Measurements from ENCODE around the gene IGF2R.

Gene IGF2R

DNA sequence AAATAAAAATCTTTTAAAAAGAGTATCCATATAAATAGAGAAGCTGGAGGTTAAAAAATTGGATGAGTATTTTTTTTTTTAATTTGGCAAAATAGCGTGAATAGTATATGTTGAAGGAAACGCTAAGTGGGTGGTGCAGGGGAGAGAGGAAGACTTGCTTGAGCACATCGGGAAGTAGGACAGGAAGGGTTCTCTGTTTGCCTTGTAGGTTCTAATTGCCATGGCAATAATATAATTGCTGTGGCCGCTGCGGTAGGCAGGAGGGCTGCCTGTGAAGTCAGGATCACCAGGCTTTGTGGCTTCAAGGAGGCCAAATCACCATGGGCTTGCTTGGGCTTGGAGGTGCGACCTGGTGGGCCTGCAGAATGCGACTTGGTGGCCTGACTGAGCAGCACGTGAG is 35.1 kb downstream of the IGF2R start:
- no peaks in the 10 kb centered on the region for H3K4me1 ChIP-seq (ENCODE audit: control insufficient read depth, insufficient read depth, low read length)
- peaks cover 6% of the 10 kb centered on the region for H3K36me3 ChIP-seq (ENCODE audit: control insufficient read depth, insufficient read depth, low read length)
- no peaks in the 10 kb centered on the region for H3K9me3 ChIP-seq (ENCODE audit: control insufficient read depth, insufficient read depth, low read length)
- H3K27me3 ChIP-seq (ENCODE audit: control insufficient read depth, insufficient read depth, low read length): no peaks in the 10 kb centered on the region
- H3K4me3 ChIP-seq (ENCODE audit: low read depth, low read length): no peak overlapping the region
- no peak overlapping the region for H3K9ac ChIP-seq (ENCODE audit: low read depth, low read length)

DNA sequence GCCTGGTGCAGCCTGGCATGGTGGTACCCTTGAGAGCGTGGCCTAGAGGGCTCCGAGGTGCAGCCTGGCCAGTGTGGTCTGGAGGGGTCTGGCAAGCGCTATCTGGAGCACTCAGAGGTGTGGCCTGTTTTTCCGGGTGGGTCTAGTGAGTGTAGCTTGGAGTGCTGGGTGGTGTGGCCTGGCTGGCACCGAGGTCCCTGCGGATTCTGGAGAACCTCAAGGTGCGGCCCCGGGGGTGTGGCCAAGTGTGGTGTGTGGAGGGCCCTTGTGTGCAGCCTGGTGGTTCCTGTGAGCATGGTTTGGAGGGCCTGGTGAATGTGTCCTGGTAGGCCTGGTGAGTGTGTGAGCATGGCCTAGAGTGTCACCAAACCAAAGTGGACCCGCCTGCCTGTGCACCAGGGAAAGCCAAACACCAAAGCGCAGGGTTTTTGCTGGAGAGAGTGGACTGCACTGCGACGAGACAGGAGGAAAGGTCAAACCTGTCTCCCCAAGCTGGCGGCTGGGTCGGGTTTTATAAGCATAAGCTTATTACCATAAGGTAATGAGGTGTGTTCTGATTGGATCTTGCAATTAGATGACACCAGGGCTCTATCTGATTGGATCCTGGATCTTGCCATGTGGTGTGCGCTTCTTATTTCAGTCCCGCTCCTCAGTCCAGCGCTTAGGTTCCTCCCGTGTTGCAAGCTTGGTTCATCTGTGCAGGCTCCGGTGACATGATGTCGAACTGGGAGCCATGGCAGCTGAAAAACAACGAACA is 35.7 kb downstream of the IGF2R start:
- H3K4me3 ChIP-seq (ENCODE audit: low read depth, low read length): no peak overlapping the region
- no peak overlapping the region for H3K9ac ChIP-seq (ENCODE audit: low read depth, low read length)
- peaks cover 6% of the 10 kb centered on the region for H3K36me3 ChIP-seq (ENCODE audit: control insufficient read depth, insufficient read depth, low read length)
- H3K27me3 ChIP-seq (ENCODE audit: control insufficient read depth, insufficient read depth, low read length): no peaks in the 10 kb centered on the region
- H3K9me3 ChIP-seq (ENCODE audit: control insufficient read depth, insufficient read depth, low read length): no peaks in the 10 kb centered on the region
- no peaks in the 10 kb centered on the region for H3K4me1 ChIP-seq (ENCODE audit: control insufficient read depth, insufficient read depth, low read length)

DNA sequence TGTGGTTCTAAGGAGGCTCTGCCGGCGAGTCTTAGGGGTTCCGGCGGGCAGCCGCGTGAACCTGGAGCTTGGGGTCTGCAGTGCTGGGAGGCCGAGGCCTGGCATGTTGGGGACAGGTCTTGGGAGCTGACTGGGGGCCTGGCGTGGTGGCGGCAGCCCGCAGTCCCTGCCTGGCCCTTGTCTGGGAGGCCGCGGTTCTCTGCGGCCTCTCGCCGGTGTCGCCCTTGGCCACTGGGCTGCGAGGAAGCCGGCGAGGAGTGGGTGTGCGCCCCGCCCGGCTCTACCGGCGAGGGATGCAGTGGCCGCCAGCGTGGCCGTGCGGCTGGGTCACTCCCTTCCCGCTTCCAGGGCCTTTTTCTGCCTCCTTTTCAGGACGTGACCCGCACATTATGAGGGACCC is 36.3 kb downstream of the IGF2R start:
- no peak overlapping the region for H3K9ac ChIP-seq (ENCODE audit: low read depth, low read length)
- no peaks in the 10 kb centered on the region for H3K4me1 ChIP-seq (ENCODE audit: control insufficient read depth, insufficient read depth, low read length)
- H3K36me3 ChIP-seq (ENCODE audit: control insufficient read depth, insufficient read depth, low read length): peaks cover 6% of the 10 kb centered on the region
- no peaks in the 10 kb centered on the region for H3K27me3 ChIP-seq (ENCODE audit: control insufficient read depth, insufficient read depth, low read length)
- H3K9me3 ChIP-seq (ENCODE audit: control insufficient read depth, insufficient read depth, low read length): no peaks in the 10 kb centered on the region
- no peak overlapping the region for H3K4me3 ChIP-seq (ENCODE audit: low read depth, low read length)

DNA sequence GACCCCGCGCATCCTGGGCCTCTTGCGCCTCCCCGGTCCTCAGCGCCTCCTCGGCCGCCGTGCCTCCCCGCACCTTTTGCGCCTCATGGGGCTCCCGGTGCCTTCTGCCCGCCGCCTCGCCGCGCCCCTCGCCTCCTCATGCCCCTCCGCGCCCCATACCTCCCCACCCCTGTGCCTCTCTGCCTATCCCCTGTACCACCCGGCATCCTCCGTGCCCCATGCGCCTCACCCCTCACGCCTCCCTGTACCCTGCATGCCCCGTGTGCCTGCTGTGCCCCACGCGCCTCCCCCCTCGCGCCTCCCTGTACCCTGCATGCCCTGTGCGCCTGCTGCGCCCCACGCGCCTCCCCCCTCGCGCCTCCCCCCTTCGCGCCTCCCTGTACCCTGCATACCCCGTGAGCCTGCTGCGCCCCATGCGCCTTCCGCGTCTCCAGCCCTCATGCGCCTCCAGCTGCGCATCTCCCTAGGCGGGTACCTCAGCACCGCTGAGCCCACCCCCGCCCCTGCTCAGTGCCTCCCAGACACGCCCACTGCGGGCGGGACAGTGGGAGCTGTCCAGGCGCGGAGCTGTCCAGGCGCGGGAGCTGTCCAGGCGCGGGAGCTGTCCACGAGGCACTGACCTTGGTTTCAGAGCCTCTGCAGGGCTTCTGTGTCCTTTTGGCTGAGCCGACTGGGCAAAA is 37.1 kb downstream of the IGF2R start:
- H3K9me3 ChIP-seq (ENCODE audit: control insufficient read depth, insufficient read depth, low read length): no peaks in the 10 kb centered on the region
- H3K27me3 ChIP-seq (ENCODE audit: control insufficient read depth, insufficient read depth, low read length): no peaks in the 10 kb centered on the region
- peaks cover 6% of the 10 kb centered on the region for H3K36me3 ChIP-seq (ENCODE audit: control insufficient read depth, insufficient read depth, low read length)

DNA sequence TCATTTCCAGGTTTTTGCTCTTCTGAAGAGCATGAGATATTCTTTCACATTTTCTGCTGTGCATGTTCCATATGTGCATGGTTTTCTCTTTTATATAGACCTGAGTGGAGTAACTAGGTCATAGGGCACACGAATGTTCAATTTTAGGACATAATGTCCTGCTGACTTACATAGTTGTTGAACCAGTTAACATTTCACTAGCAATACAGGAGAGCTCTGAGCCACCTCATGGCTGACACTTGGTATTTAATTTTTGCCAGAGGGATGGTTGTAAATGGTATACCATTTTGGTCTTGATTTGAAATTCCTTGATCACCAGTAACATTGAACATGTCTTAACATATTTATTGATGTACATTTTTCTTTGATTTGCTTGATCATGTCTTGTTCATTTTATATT is 38.3 kb downstream of the IGF2R start:
- H3K4me3 ChIP-seq (ENCODE audit: low read depth, low read length): no peak overlapping the region
- no peak overlapping the region for H3K9ac ChIP-seq (ENCODE audit: low read depth, low read length)
- H3K9me3 ChIP-seq (ENCODE audit: control insufficient read depth, insufficient read depth, low read length): no peaks in the 10 kb centered on the region
- H3K27me3 ChIP-seq (ENCODE audit: control insufficient read depth, insufficient read depth, low read length): no peaks in the 10 kb centered on the region
- peaks cover 6% of the 10 kb centered on the region for H3K36me3 ChIP-seq (ENCODE audit: control insufficient read depth, insufficient read depth, low read length)
- H3K4me1 ChIP-seq (ENCODE audit: control insufficient read depth, insufficient read depth, low read length): no peaks in the 10 kb centered on the region

More for the DNA sequence above, 37.1 kb downstream of the IGF2R start:
- Histone ChIP-seq H3K9ac (ENCODE audit: low read depth, low read length) (no peak overlapping the region), H3K4me3 (ENCODE audit: low read depth, low read length) (no peak overlapping the region), H3K4me1 (ENCODE audit: control insufficient read depth, insufficient read depth, low read length) (no peaks in the 10 kb centered on the region)

DNA sequence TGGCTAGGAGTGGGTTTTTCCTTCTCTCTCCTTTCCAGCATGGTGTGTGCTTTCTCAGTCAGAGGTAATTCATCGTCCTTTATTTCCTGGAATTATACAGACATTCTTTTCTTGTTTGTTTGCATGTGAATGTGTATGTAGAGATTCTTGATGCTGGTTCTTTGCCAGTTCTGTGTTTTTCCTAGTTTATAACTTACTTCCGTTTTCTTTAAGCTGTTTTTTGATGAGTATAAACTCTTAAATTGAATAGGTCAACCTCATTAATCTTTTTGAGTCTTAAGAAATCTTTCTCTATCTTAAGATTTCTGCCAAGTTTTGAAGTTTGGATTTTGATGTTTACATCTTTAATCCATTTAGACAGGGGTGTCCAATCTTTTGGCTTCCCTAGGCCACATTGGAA is 38.7 kb downstream of the IGF2R start:
- H3K36me3 ChIP-seq (ENCODE audit: control insufficient read depth, insufficient read depth, low read length): peaks cover 6% of the 10 kb centered on the region
- H3K9me3 ChIP-seq (ENCODE audit: control insufficient read depth, insufficient read depth, low read length): no peaks in the 10 kb centered on the region
- H3K4me1 ChIP-seq (ENCODE audit: control insufficient read depth, insufficient read depth, low read length): no peaks in the 10 kb centered on the region
- no peak overlapping the region for H3K4me3 ChIP-seq (ENCODE audit: low read depth, low read length)
- no peak overlapping the region for H3K9ac ChIP-seq (ENCODE audit: low read depth, low read length)
- no peaks in the 10 kb centered on the region for H3K27me3 ChIP-seq (ENCODE audit: control insufficient read depth, insufficient read depth, low read length)

DNA sequence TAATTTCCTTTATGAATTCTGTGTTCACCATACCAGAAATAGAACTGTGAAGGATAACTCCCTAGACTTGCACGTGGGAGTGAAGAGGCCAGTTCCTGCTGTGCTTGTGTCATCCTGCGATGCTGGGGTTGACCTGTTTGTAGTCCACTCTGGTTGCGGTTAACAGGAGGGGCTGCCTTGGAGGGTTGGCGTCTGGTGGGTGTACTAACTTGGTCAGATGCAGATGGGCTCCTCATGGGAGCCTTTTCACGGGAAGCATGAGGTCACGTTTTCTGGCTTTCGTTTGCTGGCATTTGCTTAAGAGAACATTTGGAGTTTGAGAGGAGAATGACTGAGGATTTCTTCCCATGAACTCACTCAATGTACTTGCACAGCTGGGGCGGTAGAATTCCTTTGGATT is 41.2 kb downstream of the IGF2R start:
- Histone ChIP-seq H3K4me3 (ENCODE audit: low read depth, low read length) (no peak overlapping the region), H3K9ac (ENCODE audit: low read depth, low read length) (no peak overlapping the region), H3K36me3 (ENCODE audit: control insufficient read depth, insufficient read depth, low read length) (peaks cover 2% of the 10 kb centered on the region), H3K9me3 (ENCODE audit: control insufficient read depth, insufficient read depth, low read length) (no peaks in the 10 kb centered on the region), H3K4me1 (ENCODE audit: control insufficient read depth, insufficient read depth, low read length) (no peaks in the 10 kb centered on the region), H3K27me3 (ENCODE audit: control insufficient read depth, insufficient read depth, low read length) (no peaks in the 10 kb centered on the region)

DNA sequence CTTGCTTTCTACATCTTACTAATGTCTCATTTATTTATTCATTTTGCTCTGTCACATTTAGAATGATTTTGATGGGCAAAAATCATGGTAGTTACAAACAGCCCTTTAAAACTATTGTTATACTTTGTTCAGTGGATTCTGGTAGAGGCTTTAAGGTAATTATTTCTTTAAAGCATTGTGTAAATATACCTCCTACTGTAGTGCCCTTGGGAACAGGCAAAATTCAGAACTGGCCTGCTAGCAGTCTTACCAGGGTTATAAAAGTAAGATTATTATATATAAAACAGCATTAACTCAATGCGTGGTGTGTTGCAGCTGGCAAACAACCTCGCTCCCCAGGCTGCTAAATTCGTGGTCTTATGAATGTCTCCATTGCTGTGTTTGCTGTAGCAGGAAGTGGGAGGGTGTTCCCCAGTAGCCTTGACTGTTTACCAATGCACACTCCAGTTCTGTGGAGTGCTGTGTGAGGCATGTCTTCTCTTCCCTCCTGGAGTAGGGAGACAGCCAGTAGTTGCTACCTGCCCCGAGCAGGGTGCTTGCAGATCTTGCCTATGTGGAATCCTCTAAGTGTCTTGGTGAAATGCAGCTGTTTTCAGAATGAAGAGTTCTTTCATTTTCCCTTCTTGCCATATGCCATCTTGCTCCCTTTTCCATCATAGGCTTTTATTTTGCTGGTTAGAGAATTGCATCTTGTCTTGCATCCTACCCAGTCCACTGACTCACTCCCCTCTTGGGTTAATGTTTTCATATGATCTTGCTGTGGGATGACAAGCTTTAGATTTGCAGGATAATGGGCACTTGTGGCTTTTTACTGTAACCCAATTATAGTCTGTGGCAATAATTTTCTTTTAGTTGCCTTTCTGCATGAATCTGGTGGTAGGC is 45.3 kb downstream of the IGF2R start:
- H3K4me1 ChIP-seq (ENCODE audit: control insufficient read depth, insufficient read depth, low read length): no peaks in the 10 kb centered on the region
- no peaks in the 10 kb centered on the region for H3K36me3 ChIP-seq (ENCODE audit: control insufficient read depth, insufficient read depth, low read length)
- H3K4me3 ChIP-seq (ENCODE audit: low read depth, low read length): no peak overlapping the region
- H3K9me3 ChIP-seq (ENCODE audit: control insufficient read depth, insufficient read depth, low read length): no peaks in the 10 kb centered on the region
- no peak overlapping the region for H3K9ac ChIP-seq (ENCODE audit: low read depth, low read length)
- H3K27me3 ChIP-seq (ENCODE audit: control insufficient read depth, insufficient read depth, low read length): no peaks in the 10 kb centered on the region

DNA sequence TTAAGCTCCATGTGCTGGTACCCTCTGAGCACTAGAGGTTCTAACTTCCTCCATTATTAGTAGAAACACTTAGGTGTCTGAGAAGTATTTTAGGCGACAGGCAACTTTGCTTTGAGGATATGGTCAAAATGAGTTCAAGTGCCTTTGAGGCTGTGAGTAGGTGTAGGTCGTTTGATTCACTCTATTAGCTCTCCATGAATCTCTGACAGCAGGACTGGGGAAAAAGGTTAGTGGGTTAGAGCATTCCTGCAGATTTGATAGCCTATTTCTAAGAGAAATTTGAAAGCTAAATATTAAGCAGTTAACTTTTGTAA is 45.9 kb downstream of the IGF2R start:
- Histone ChIP-seq H3K9me3 (ENCODE audit: control insufficient read depth, insufficient read depth, low read length) (no peaks in the 10 kb centered on the region), H3K4me3 (ENCODE audit: low read depth, low read length) (no peak overlapping the region), H3K9ac (ENCODE audit: low read depth, low read length) (no peak overlapping the region), H3K27me3 (ENCODE audit: control insufficient read depth, insufficient read depth, low read length) (no peaks in the 10 kb centered on the region), H3K36me3 (ENCODE audit: control insufficient read depth, insufficient read depth, low read length) (no peaks in the 10 kb centered on the region), H3K4me1 (ENCODE audit: control insufficient read depth, insufficient read depth, low read length) (no peaks in the 10 kb centered on the region)

DNA sequence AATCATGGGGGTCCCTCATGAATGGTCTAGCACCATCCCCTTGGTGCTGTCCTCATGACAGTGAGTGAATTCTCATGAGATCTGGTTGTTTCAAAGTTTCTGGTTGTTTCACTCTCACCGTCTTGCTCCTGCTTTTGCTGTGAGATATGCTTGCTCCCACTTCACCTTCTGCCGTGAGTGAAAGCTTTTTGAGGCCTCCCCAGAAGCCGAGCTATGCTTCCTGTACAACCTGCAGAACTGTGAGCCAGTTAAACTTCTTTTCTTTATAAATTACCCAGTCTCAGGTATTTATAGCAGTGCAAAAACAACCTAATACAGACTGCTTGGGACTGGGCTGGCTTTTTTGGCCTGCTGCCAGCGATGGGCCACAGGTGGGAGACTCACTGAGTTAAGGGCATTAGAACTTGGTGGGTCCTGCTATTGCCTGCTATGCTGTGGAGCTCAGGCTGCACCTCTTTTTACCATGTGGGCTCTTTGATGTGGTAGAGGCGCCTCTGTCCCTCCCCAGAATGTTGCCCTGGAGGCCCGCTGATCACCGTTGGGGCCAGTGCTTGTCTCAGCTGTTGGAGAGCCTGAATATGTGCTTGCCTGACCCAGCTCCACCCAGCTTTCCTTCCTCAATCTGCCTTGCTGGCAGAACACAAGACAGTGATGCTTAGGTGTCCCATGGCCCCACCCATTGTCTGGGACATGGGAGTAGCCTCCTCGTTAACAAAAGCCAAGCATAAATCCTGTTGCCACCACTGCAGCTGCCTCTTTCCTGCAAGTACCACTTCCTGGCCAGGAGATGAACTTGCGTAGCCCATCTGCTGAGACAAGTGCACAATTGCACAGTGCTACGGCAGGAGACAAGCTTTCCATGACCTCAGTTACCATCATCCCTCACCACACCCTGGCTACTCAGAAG is 47.1 kb downstream of the IGF2R start:
- Histone ChIP-seq H3K36me3 (ENCODE audit: control insufficient read depth, insufficient read depth, low read length) (no peaks in the 10 kb centered on the region), H3K4me3 (ENCODE audit: low read depth, low read length) (no peak overlapping the region), H3K27me3 (ENCODE audit: control insufficient read depth, insufficient read depth, low read length) (no peaks in the 10 kb centered on the region), H3K9ac (ENCODE audit: low read depth, low read length) (no peak overlapping the region), H3K4me1 (ENCODE audit: control insufficient read depth, insufficient read depth, low read length) (no peaks in the 10 kb centered on the region), H3K9me3 (ENCODE audit: control insufficient read depth, insufficient read depth, low read length) (no peaks in the 10 kb centered on the region)

DNA sequence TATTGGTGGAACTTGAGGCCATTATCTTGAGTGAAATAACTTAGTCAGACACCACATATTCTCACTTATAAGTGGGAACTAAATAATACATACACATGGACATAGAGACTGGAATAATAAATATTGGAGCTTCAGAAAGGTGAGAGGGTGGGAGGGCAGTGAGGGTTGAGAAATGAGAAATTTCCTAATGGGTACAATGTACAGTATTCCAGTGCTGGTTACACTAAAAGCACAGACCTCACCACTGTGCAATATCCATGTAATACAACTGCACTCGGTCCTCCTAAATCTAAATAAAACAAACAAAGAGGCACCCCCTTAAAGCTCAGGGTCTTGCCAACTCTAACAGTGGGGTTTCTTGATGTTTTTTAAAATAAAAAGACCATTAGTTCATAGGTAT is 53.2 kb downstream of the IGF2R start:
- Histone ChIP-seq H3K9me3 (ENCODE audit: control insufficient read depth, insufficient read depth, low read length) (no peaks in the 10 kb centered on the region), H3K9ac (ENCODE audit: low read depth, low read length) (no peak overlapping the region), H3K27me3 (ENCODE audit: control insufficient read depth, insufficient read depth, low read length) (no peaks in the 10 kb centered on the region), H3K36me3 (ENCODE audit: control insufficient read depth, insufficient read depth, low read length) (peaks cover 10% of the 10 kb centered on the region), H3K4me1 (ENCODE audit: control insufficient read depth, insufficient read depth, low read length) (no peaks in the 10 kb centered on the region), H3K4me3 (ENCODE audit: low read depth, low read length) (no peak overlapping the region)

Measured in iPS-15b (cell line).